Colonic mucosa (tissue), 4 donors: ENCODE results near the gene PROX2. TPM values are rescaled to one million over a fixed set of nuclear protein-coding genes. Genes with fewer than 3 reads are reported as not detected.
A peak's percentile ranks its signal among the peaks of the same experiment; 100 is the strongest.

ENCODE experiments used
- DNase-seq: peaks from one replicate; pipeline ENCODE4 v3.0.0-alpha.2; 2020
- H3K27ac ChIP-seq: fragments of 200-600 bp; one replicate; pipeline ENCODE4 v1.8.0; 2021
- H3K27me3 ChIP-seq: fragments of 200-600 bp; one replicate; pipeline ENCODE4 v1.8.0; 2021
- H3K36me3 ChIP-seq: fragments of 200-600 bp; one replicate; pipeline ENCODE4 v1.8.0; 2021
- H3K4me1 ChIP-seq: fragments of 200-600 bp; one replicate; pipeline ENCODE4 v1.8.0; 2021; ENCODE audit warnings: mild to moderate bottlenecking
- H3K4me3 ChIP-seq: fragments of 200-600 bp; one replicate; pipeline ENCODE4 v1.8.0; 2021
- H3K9ac ChIP-seq, 2 donors: one replicate each; pipeline ENCODE4 v1.7.0; 2013; ENCODE audit warnings: control low read depth in 2 of 2, low read depth in 2 of 2, low read length in 2 of 2
- H3K9me3 ChIP-seq: fragments of 200-600 bp; one replicate; pipeline ENCODE4 v1.8.0; 2021
- intact Hi-C: fragments of 100-400 bp; cut with DNase I; formaldehyde crosslinking; loops from one replicate; pipeline ENCODE4 v1.14.1; 2022
- total RNA-seq, 2 donors: library from RNA; stranded (reverse); fragmentation: NEBNext Ultra II Directional in 1 of 2; extraction: Animal tissue kit (Norgen Biotek cat#: 25700) in 1 of 2; gene quantifications; one replicate each; pipeline ENCODE4 v1.2.1, GENCODE V29; 2021
- TF ChIP-seq, protein P1 (sequence below): fragments of 200-600 bp; IDR thresholded peaks from one replicate; pipeline ENCODE4 v1.8.0; 2022; ENCODE audit warnings: antibody characterized with exemption, mild to moderate bottlenecking
- donor health status: healthy.
- donor health status: DM: no; HTN: no; CAD: no.
- donor health status: DM: no; HTN: no; CAD: no.

PROX2 gene
- total RNA-seq, 2 donors from 2014 or later: not detected

DNA sequence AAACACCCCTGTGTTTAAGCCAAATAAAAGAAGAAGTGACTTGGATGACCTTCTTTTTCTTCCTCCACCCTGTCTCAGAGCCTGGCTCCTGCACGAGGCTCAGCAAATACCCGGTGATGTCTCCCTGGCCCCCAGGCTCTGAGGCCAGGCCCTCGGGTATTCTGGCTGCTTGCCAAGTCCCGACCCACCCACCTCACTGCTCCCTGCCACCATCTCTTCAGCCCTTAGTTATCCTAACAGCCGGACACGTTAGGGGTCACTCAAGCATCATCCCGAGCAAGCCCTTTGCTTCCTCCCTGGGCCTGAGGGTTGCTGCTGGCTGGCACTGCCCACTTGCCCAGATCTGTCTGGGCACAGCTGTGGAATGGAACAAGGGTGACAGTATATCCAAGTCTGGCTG is 39.9 kb upstream of the PROX2 start:
- intact Hi-C loops: no loop called here
- no peaks in the 10 kb centered on the region for H3K4me1 ChIP-seq
- no peak for DNase-seq

DNA sequence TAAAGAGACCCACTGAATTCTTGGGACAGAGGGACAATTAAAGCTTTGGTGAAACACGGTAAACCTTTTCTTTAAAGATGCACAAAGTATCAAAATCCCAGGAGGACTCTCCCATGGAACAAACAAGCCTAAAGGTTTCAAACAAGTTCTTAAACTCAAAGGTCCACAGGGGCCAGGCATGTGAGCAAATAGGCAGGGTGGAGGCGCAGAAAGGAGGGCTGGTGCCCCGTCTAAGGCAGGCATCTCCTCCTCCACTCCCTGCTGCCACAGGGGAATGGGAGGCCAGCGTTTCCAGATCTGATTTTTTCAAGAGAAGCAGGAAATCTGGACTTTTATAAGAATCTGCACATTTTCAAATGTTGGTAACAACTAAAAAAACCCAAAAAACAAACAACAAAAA is 39.5 kb upstream of the PROX2 start:
- no peaks in the 10 kb centered on the region for H3K9me3 ChIP-seq
- no peak overlapping the region for H3K27ac ChIP-seq
- no peak for DNase-seq
- H3K4me1 ChIP-seq: no peaks in the 10 kb centered on the region
- intact Hi-C loops: no loop called here
- H3K9ac ChIP-seq: no peak overlapping the region
- no peak overlapping the region for H3K4me3 ChIP-seq
- no peaks in the 10 kb centered on the region for H3K36me3 ChIP-seq
- no peaks in the 10 kb centered on the region for H3K27me3 ChIP-seq
- TF ChIP-seq, protein P1, sequence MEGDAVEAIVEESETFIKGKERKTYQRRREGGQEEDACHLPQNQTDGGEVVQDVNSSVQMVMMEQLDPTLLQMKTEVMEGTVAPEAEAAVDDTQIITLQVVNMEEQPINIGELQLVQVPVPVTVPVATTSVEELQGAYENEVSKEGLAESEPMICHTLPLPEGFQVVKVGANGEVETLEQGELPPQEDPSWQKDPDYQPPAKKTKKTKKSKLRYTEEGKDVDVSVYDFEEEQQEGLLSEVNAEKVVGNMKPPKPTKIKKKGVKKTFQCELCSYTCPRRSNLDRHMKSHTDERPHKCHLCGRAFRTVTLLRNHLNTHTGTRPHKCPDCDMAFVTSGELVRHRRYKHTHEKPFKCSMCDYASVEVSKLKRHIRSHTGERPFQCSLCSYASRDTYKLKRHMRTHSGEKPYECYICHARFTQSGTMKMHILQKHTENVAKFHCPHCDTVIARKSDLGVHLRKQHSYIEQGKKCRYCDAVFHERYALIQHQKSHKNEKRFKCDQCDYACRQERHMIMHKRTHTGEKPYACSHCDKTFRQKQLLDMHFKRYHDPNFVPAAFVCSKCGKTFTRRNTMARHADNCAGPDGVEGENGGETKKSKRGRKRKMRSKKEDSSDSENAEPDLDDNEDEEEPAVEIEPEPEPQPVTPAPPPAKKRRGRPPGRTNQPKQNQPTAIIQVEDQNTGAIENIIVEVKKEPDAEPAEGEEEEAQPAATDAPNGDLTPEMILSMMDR: no peak

More for the DNA sequence above, 39.9 kb upstream of the PROX2 start:
- H3K36me3 ChIP-seq: no peaks in the 10 kb centered on the region
- TF ChIP-seq, protein P1: no peak
- H3K9ac ChIP-seq: no peak overlapping the region
- no peak overlapping the region for H3K4me3 ChIP-seq
- no peak overlapping the region for H3K27ac ChIP-seq
- H3K27me3 ChIP-seq: no peaks in the 10 kb centered on the region
- no peaks in the 10 kb centered on the region for H3K9me3 ChIP-seq

DNA sequence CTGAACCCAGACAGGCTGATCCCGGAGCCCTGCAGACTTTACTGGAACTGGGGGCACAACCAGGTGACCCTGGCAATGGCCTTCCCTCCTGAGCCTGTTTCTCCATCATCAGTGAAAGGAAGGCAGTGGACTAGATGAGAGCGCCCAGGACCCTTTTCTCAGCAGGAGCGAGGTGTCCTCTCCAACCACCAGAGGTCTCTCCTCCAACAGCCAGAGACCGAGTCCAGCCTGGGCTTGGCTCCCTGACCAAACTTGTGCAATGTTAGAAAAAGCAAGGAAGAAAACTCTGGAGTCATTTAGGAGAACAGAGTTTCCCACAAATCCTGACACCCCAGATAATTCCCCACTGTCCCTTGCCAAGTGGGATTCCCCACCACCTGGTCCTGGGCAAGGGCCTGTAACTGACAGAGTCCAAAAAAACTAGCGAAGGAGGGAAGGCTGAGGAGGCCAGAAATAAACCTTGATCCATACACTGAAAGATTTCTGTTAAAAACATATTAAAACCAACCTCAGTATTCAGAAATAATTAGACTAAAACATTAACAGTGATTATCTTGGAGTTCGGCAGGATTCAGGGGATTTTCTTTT is 38.1 kb upstream of the PROX2 start:
- Histone ChIP-seq H3K4me3 (no peak overlapping the region), H3K9ac (peak overlapping the region in 1 of 2 donors; percentile 5), H3K36me3 (no peaks in the 10 kb centered on the region), H3K27me3 (no peaks in the 10 kb centered on the region), H3K27ac (no peak overlapping the region), H3K4me1 (no peaks in the 10 kb centered on the region), H3K9me3 (no peaks in the 10 kb centered on the region)
- DNase-seq: peak; percentile 60
- intact Hi-C loops: no loop called here
- TF ChIP-seq, protein P1: peak; percentile 40

DNA sequence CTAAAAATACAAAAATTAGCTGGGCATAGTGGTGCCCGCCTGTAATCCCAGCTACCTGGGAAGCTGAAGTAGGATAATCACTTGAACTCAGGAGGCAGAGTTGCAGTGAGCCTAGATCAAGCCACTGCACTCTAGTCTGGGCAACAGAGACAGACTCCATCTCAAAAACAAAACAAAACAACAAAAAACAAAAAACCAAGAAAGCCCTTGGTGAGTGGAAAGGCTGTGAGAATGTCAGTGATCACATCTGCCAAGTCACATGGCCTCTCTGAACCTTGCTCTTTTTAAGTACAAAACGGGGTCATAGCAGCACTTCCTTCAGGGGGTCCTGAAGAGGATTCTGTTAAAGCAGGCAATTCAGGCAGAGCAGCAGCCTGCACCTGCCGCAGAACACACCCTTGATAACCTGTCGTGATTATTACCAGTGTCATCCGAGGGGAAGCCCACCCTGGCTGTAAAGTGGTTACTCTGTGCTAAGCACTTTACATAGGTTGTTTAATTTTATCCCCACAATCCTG is 37.5 kb upstream of the PROX2 start:
- Histone ChIP-seq H3K27ac (no peak overlapping the region), H3K4me3 (no peak overlapping the region), H3K27me3 (no peaks in the 10 kb centered on the region), H3K36me3 (no peaks in the 10 kb centered on the region), H3K4me1 (no peaks in the 10 kb centered on the region), H3K9me3 (no peaks in the 10 kb centered on the region), H3K9ac (peak overlapping the region in 1 of 2 donors; percentile 5)
- TF ChIP-seq, protein P1: no peak
- DNase-seq: no peak
- intact Hi-C loops: no loop called here

DNA sequence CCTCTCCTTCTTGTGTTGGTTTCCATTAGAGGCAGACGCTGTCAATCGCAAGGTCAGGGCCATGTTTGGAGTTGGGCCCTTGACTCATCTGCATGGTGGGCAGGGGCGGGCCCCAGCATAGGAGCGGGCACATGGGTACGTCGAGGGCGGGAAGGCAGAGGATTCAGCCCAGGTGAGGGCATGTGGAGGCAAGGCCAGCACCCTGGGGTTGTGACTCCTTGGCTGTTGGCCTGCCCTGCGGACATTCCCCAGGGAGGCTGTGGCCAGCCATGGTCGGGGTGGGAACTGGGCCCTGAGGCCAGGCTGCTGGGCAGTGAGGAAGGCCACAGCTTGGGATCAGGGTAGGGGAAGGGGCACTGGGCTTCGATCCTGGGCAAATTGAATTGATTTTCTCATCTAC is 36.9 kb upstream of the PROX2 start:
- intact Hi-C loops: no loop called here
- H3K9ac ChIP-seq: no peak overlapping the region
- H3K4me3 ChIP-seq: no peak overlapping the region
- no peaks in the 10 kb centered on the region for H3K36me3 ChIP-seq
- H3K27ac ChIP-seq: no peak overlapping the region
- TF ChIP-seq, protein P1: no peak
- no peaks in the 10 kb centered on the region for H3K27me3 ChIP-seq
- no peak for DNase-seq
- no peaks in the 10 kb centered on the region for H3K9me3 ChIP-seq
- H3K4me1 ChIP-seq: no peaks in the 10 kb centered on the region
